ENCODE data around the gene JARID2. TPM values are rescaled to one million over a fixed set of nuclear protein-coding genes. Genes with fewer than 3 reads are reported as not detected.

The JARID2 gene
- 7.5 and 8.3 TPM in 2 replicates for total RNA-seq

GRCh38 chr6:15245361-15246216 lies at the start of gene JARID2:
JARID2 (plus strand) TSS chr6:15246069; CDS start chr6:15246540, 471 bp downstream.
- peak; percentile 96 for DNase-seq (ENCODE audit: low read depth, low spot score)

DNA sequence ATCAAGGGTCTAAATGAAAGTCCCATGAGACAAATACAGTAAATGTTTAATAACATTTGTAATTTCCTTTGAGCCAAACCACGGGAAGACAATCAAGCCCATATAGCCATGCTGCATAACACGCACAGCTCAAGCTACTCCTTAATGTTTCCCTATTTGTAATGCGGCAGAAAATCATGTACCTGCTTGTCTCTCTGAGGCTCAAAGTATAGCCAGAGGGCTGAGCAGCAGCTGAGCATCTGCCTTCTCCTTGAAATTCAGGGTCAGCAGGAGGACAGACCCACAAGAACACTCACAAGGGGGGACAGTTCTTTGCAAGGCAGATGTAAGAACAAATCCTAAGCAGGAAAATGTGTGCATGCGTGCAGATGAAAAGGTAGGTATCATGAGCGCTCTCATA lies 45.8 kb upstream of the JARID2 start:
- no peak for DNase-seq (ENCODE audit: low read depth, low spot score)

DNA sequence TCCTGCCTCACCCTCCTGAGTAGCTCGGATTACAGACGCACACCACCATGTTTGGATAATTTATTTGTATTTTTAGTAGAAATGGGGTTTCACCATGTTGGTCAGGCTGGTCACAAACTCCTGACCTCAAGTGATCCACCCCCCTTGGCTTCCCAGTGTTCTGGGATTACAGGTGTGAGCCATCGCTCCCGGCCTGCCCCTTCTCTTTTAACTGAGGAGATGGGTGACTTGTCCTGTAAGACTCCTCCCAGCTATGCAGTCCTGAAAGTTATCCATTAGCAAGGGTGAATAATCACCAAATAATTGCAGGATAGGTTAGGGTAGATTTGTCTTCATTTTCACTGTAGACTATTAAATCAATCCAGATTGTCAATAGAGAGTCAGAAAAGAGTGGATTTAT lies 40.5 kb upstream of the JARID2 start:
- no peak for DNase-seq (ENCODE audit: low read depth, low spot score)

- no peak for DNase-seq (ENCODE audit: low read depth, low spot score)
Measured at GRCh38 chr6:15206887-15207286, 39.0 kb upstream of the JARID2 start.

- DNase-seq (ENCODE audit: low read depth, low spot score), result no peak
Measured at GRCh38 chr6:15207923-15208322, 37.9 kb upstream of the JARID2 start.

GRCh38 chr6:15213838-15214400 lies 31.9 kb upstream of the JARID2 start:
- DNase-seq (ENCODE audit: low read depth, low spot score), result no peak

GRCh38 chr6:15218401-15218800 lies 27.5 kb upstream of the JARID2 start:
- no peak for DNase-seq (ENCODE audit: low read depth, low spot score)

GRCh38 chr6:15220062-15220461 lies 25.8 kb upstream of the JARID2 start:
- DNase-seq (ENCODE audit: low read depth, low spot score), result no peak

DNA sequence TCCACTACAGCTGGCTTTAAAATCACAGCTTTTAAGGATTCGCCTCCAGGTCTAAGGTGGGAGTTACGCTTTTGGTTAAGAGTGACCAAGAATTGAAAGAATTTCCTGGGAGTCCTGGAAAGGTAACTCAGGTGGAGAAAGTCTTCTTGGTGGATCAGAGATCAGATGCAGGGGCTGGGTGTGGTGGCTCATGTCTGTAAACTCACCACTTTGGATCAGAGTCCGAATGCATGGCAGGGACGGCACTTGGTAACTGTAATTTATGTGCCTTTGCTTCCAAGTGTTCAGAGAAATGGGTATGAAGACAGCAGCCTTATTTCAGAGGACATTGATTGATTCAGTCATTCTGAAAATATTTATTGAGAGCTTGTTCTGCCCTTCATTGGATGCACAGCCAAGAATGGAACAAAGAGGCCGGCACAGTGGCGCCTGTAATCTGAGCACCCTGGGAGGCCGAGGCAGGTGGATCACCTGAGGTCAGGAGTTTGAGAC lies 18.0 kb upstream of the JARID2 start:
- DNase-seq (ENCODE audit: low read depth, low spot score), result no peak

DNA sequence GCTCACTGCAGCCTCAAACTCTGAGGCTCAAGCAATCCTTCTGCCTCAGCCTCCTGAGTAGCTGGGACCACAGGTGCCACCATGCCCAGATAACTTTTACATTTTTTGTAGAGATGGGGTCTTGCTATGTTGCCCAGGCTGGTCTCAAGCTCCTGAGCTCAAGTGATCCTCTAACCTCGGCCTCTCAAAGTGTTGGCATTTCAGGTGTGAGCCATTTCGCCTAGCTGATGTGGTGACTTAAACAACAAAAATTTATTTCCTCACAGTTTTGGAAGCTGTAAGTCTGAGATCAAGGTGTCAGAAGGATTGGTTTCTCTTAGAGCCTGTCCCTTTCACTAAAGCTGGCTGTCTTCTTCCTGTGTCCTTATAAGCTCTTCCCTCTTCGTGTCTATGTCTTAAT lies 15.0 kb upstream of the JARID2 start:
- DNase-seq (ENCODE audit: low read depth, low spot score), result no peak

- DNase-seq (ENCODE audit: low read depth, low spot score), result no peak
Measured at GRCh38 chr6:15232836-15233510, 12.9 kb upstream of the JARID2 start.

DNA sequence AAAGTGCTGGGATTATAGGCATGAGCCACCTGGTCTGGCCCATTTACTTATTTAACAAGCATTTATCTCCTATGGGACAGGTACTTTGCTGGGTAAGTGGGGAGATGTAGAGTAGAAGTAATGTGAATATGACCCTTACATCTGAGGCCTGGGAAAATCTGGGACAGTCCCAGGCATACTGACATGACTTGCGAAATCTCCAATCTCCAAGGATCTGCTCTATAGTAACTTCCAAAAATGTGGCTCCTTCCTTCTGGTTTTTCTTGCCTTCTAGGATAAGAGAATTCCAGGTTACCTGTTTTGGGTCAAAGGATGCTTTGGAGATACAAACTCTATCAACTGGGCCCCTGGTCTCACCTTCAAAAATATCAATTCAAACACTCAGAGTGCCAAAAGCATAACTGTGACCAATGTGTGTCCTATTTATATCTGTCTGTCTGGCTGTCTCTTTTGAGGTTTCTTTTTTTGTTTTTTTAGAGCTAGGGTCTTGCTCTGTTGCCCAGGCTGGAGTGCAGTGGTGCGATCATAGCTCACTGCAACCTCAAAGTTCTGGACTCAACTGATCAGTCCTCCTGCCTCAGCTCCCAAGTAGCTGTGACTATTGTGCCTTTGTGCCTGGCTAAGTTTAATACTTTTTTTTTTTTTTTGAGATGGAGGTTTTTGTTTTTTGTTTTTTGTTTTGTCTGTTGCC lies 11.7 kb upstream of the JARID2 start:
- DNase-seq (ENCODE audit: low read depth, low spot score), result no peak

DNA sequence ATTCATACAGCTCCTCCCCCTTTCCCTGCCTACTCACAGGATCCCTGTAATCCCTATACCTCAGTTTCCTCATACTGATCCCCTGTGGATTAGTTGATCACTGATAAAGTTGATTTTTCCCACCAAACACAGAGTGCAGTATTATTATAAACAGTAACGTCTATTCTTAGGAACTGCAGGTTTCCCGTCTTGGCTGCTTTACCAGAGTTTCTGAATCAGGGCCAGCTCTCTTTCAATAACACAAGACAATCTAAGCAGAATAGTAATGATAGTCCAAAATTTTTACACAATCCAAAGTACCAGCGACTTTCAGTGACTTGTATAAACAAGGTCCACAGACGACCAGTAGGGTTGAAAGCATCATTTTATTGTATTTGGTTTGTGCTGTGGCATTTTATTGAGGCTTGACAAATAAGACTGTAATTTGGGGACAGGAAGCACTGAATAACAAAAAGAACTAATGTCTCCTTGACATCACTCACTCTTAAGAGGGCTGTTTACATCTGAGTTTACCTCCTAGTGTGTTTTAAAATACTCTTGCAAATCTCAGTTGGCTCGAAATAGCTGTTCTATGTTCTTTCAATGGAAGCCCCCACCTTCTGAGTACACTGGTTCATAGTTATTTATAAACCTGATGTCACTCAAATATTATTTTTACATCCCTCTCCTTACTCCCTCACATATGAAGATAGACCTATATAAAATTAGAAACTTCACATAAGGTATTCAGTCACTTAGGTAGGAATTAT lies 6.1 kb upstream of the JARID2 start:
- no peak for DNase-seq (ENCODE audit: low read depth, low spot score)

DNA sequence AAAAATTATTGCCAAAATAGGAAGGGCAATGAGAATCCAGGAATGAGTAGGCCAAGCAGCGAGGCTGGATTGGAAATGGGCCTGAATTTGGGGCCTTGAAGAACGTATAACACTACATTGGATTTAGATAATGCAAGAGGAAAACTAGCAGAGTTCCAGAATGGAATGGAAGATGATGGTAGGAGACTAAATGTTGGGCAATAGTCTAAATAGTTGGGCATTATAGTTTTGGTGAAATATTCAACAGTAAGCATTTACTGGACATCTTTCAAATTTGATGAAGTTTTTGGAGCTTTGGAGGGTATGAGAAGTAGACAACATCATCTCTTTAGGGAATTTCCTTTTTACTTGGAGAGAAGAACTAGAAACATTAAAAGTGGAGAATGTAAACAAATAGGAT lies 3.4 kb upstream of the JARID2 start:
- DNase-seq (ENCODE audit: low read depth, low spot score), result no peak

GRCh38 chr6:15242937-15243614 lies 2.8 kb upstream of the JARID2 start:
- no peak for DNase-seq (ENCODE audit: low read depth, low spot score)

DNA sequence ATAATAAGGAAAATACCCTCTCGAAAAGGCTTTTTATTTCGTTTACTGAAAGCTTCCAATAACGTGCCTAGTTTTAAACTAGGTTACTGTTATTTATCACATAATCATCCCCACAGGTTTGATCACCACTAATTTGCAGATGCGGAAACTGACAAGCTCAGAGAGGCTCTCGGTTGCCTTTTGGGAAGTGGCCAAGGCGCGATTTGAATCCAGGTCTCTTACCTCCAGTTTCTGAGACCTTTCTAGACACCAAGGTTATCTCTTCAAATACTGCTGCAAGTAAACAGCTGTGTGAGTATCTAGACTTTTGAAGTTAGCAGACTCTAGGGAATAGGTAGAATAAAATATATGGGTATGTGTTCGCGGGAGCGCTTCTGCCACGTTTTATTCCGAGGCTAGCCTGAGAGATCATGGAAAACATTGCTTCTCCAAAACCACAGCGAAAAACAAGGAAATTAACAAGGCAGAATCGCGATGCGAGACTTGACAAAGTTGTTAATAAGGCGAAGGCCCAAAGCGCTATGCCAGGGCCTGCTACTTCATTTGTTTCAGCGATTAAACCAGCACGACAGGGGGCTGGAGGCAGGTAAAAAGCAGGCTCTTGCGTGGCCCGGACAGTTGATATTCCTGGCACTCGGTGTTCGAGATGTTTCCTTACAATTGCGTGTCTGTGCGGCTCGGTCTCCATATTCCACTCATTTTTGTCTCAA lies 1.8 kb upstream of the JARID2 start:
- no peak for DNase-seq (ENCODE audit: low read depth, low spot score)

GRCh38 chr6:15244620-15245360 lies 1.1 kb upstream of the JARID2 start:
- no peak for DNase-seq (ENCODE audit: low read depth, low spot score)

DNA sequence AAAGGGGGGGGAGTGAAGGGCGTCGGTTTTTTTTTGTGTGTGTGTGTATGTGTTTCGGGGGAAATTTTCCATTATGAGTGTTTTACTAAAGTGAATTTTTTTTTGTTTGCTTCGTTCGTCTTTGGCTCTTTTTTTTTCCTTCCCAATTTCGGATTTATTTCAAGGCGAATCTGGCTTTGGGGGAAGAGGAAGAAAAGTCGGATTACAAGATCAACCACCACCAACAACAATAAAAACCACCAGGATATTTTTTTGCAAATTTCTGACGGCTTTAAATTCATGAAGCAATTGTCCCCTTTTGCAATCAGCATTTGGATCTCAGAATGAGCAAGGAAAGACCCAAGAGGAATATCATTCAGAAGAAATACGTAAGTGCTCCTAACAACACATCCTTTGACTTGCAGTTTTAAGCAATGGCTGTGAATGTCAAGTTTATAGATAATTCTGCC lies 372 bp downstream of the JARID2 start:
- DNase-seq (ENCODE audit: low read depth, low spot score), result no peak
